IMR-90 (cell line): ENCODE measurements around the gene PROCA1. TPM values are rescaled to one million over a fixed set of nuclear protein-coding genes. Genes with fewer than 3 reads are reported as not detected.

ENCODE experiments used
- ATAC-seq: fragments of 200-7000 bp; cut with Tn5 transposase; 2 replicates; pipeline ENCODE4 v1.9.1; 2020; ENCODE audit warnings: low read depth, mild to moderate bottlenecking, moderate library complexity
- BruUV-seq: library from RNA; stranded (reverse); fragments of 400-500 nt; replicated peaks from 2 replicates; lab custom pipeline; 2021; lab: Mats Ljungman, UMichigan
- CTCF ChIA-PET: fragments of 300-600 bp; formaldehyde crosslinking; extraction: SDS; loops from one replicate; lab custom pipeline; 2021; ENCODE audit warnings: antibody characterized with exemption; lab: Yijun Ruan, JAX
- POLR2A ChIA-PET: fragments of 300-600 bp; sonication (Branson Sonifier 250); formaldehyde crosslinking; loops from one replicate; lab custom pipeline; 2022; ENCODE audit warnings: antibody characterized with exemption; ENCODE audit not compliant: unreplicated experiment; lab: Charles Lee
- DNase-seq: peaks from one replicate; pipeline ENCODE4 v3.0.0; 2013
- H2AFZ ChIP-seq: replicated peaks from 2 replicates; pipeline ENCODE3; 2013; ENCODE audit warnings: low read length, mild to moderate bottlenecking; ENCODE audit not compliant: poor library complexity
- H2AK5ac ChIP-seq: 2 replicates; pipeline ENCODE4 v1.6.1; 2013; ENCODE audit warnings: low read depth, low read length, inconsistent platforms
- H2AK9ac ChIP-seq: replicated peaks from 2 replicates; pipeline ENCODE3; 2013; ENCODE audit warnings: mild to moderate bottlenecking, low read depth, low read length, moderate library complexity; ENCODE audit not compliant: poor library complexity
- H2BK120ac ChIP-seq: 2 replicates; pipeline ENCODE4 v1.6.1; 2013; ENCODE audit warnings: low read depth, low read length, inconsistent platforms
- H2BK15ac ChIP-seq: 3 replicates; pipeline ENCODE4 v1.6.1; 2013; ENCODE audit warnings: low read depth, low read length, inconsistent platforms
- H2BK20ac ChIP-seq: 2 replicates; pipeline ENCODE4 v1.6.1; 2013; ENCODE audit warnings: low read depth, mild to moderate bottlenecking, inconsistent platforms, low read length, moderate library complexity
- H2BK5ac ChIP-seq: 2 replicates; pipeline ENCODE4 v1.6.1; 2013; ENCODE audit warnings: mild to moderate bottlenecking, low read depth, low read length, inconsistent platforms; ENCODE audit not compliant: poor library complexity, severe bottlenecking
- H3K14ac ChIP-seq: replicated peaks from 2 replicates; pipeline ENCODE4 v1.6.1; 2013; ENCODE audit warnings: low read depth, low read length, inconsistent platforms
- H3K18ac ChIP-seq: 2 replicates; pipeline ENCODE4 v1.6.1; 2013; ENCODE audit warnings: low read depth, low read length, control low read depth
- H3K23ac ChIP-seq: 2 replicates; pipeline ENCODE4 v1.6.1; 2013; ENCODE audit warnings: low read depth, low read length, inconsistent platforms
- H3K27ac ChIP-seq: 2 replicates; pipeline ENCODE4 v1.5.1; 2013; ENCODE audit warnings: mild to moderate bottlenecking, control low read depth, low read length; ENCODE audit not compliant: insufficient read depth
- H3K27me3 ChIP-seq: 2 replicates; pipeline ENCODE4 v1.6.1; 2013; ENCODE audit warnings: low read length; ENCODE audit not compliant: control insufficient read depth, insufficient read depth
- H3K36me3 ChIP-seq: 2 replicates; pipeline ENCODE4 v1.6.1; 2013; ENCODE audit warnings: low read length, mixed read lengths; ENCODE audit not compliant: control insufficient read depth, insufficient read depth
- H3K4ac ChIP-seq: 2 replicates; pipeline ENCODE4 v1.6.1; 2013; ENCODE audit warnings: low read depth, low read length, inconsistent platforms
- H3K4me1 ChIP-seq: 2 replicates; pipeline ENCODE4 v1.6.1; 2013; ENCODE audit warnings: low read length, mixed read lengths; ENCODE audit not compliant: control insufficient read depth, insufficient read depth
- H3K4me2 ChIP-seq: 2 replicates; pipeline ENCODE4 v1.6.1; 2013; ENCODE audit warnings: low read depth, mild to moderate bottlenecking, control low read depth, low read length, moderate library complexity
- H3K4me3 ChIP-seq: 2 replicates; pipeline ENCODE4 v1.5.1; 2013; ENCODE audit warnings: low read depth, mild to moderate bottlenecking, control low read depth, low read length, moderate library complexity; ENCODE audit not compliant: insufficient read depth
- H3K56ac ChIP-seq: 2 replicates; pipeline ENCODE4 v1.6.1; 2013; ENCODE audit warnings: low read length, inconsistent platforms; ENCODE audit not compliant: insufficient read depth; ENCODE audit errors: extremely low read depth
- H3K79me1 ChIP-seq, 2 experiments: 2 replicates each; pipeline ENCODE4 v1.6.1; 2013; ENCODE audit warnings: low read length in 2 of 2, inconsistent platforms in 1 of 2, low read depth in 1 of 2
- H3K9ac ChIP-seq: 2 replicates; pipeline ENCODE4 v1.6.1; 2013; ENCODE audit warnings: low read depth, low read length, control low read depth
- H3K9me1 ChIP-seq: 2 replicates; pipeline ENCODE4 v1.6.1; 2013; ENCODE audit warnings: low read length, inconsistent platforms; ENCODE audit not compliant: insufficient read depth
- H3K9me3 ChIP-seq: 2 replicates; pipeline ENCODE4 v1.6.1; 2013; ENCODE audit warnings: low read length; ENCODE audit not compliant: control insufficient read depth, insufficient read depth
- H4K20me1 ChIP-seq: 2 replicates; pipeline ENCODE4 v1.6.1; 2013; ENCODE audit warnings: low read length, inconsistent platforms; ENCODE audit not compliant: insufficient read depth
- H4K5ac ChIP-seq: 2 replicates; pipeline ENCODE4 v1.6.1; 2013; ENCODE audit warnings: mild to moderate bottlenecking, low read depth, low read length, control low read depth
- H4K8ac ChIP-seq, 2 experiments: 2 replicates each; pipeline ENCODE4 v1.6.1; 2013; ENCODE audit warnings: low read depth in 2 of 2, low read length in 2 of 2, control low read depth in 1 of 2, inconsistent platforms in 1 of 2
- H4K91ac ChIP-seq: 2 replicates; pipeline ENCODE4 v1.6.1; 2013; ENCODE audit warnings: low read depth, low read length, inconsistent platforms; ENCODE audit not compliant: insufficient read depth
- BHLHE40 ChIP-seq: fragments of 150-350 bp; IDR thresholded peaks from 2 replicates; pipeline ENCODE4 v1.6.1; 2016; ENCODE audit warnings: mild to moderate bottlenecking, low read depth, low read length
- CHD1 ChIP-seq: IDR thresholded peaks from 2 replicates; pipeline ENCODE4 v1.6.1; 2012; ENCODE audit warnings: low read depth, low read length, improper control_type of control experiment
- WGBS, 2 experiments: methylation state at CpG; one replicate each; pipeline versions ENCODE4 v1.1.5 to v1.1.7; 2013; ENCODE audit warnings: missing lambda C conversion rate in 2 of 2; ENCODE audit not compliant: insufficient read length in 1 of 2; ENCODE audit errors: extremely low coverage in 2 of 2; 5-methylcytosine and 5-hydroxymethylcytosine counted together
- dilution Hi-C: fragments of 300-500 bp; cut with HindIII; formaldehyde crosslinking; loops from one replicate; pipeline ENCODE4 v1.14.3; 2018; ENCODE audit warnings: low sequenced_read_pairs; ENCODE audit not compliant: unreplicated experiment
- in situ Hi-C: fragments of 300-500 bp; cut with MboI; formaldehyde crosslinking; loops from 3 replicates; pipeline ENCODE4 v1.14.3; 2019; ENCODE audit warnings: low sequenced_read_pairs, inconsistent platforms, mixed read lengths
- intact Hi-C: fragments of 100-400 bp; cut with micrococcal nuclease; formaldehyde crosslinking; loops from 2 replicates; pipeline ENCODE4 v1.10.0; 2022
- polyA plus RNA-seq, 3 experiments: library from polyadenylated mRNA; depleted of rRNA; stranded (reverse); fragments of >200 nt; gene quantifications; 2 replicates each; pipeline ENCODE4 v1.2.3, GENCODE V29; 2012; ENCODE audit warnings: low replicate concordance in 1 of 3
- total RNA-seq: library from RNA; depleted of rRNA; stranded (reverse); fragments of >200 nt; gene quantifications from 2 replicates; pipeline ENCODE4 v1.2.3, GENCODE V29; 2012

Gene PROCA1
- total and polyA plus RNA-seq, 2 of the 4 experiments (the other 2 are of a cell fraction): 0.36 to 1.7 TPM

- no peak for DNase-seq
- Histone ChIP-seq H3K27me3 (no peaks in the 10 kb centered on the region), H2AFZ (no peak overlapping the region), H3K18ac (no peak overlapping the region), H3K36me3 (peaks cover 81% of the 10 kb centered on the region), H3K79me1 (peaks cover 0 to 13% of the 10 kb centered on the region in 2 experiments; a peak in 2 of 4 replicates), H2BK20ac (no peak overlapping the region), H3K23ac (no peak overlapping the region), H3K9ac (no peak overlapping the region), H4K20me1 (no peaks in the 10 kb centered on the region), H3K4me1 (no peaks in the 10 kb centered on the region), H4K8ac (no peak overlapping the region), H3K56ac (no peak overlapping the region), H3K4ac (no peak overlapping the region), H3K9me1 (no peaks in the 10 kb centered on the region), H4K5ac (no peak overlapping the region), H4K91ac (no peak overlapping the region), H2AK5ac (no peak overlapping the region), H3K4me3 (no peak overlapping the region), H3K9me3 (no peaks in the 10 kb centered on the region), H2BK5ac (no peak overlapping the region), H2BK15ac (no peak overlapping the region), H2BK120ac (no peak overlapping the region), H2AK9ac (no peak overlapping the region), H3K4me2 (no peak overlapping the region), H3K27ac (no peak overlapping the region), H3K14ac (no peak overlapping the region)
- ChIA-PET CTCF (no interaction called here), POLR2A (no interaction called here)
- no CpG with 5 or more reads among the region's 11 CpGs for WGBS, 2 experiments
- no TSS peak for BruUV-seq
- TF ChIP-seq CHD1 (no peak), BHLHE40 (no peak)
- in situ Hi-C loops (no loop called here), dilution Hi-C loops (no loop called here), intact Hi-C loops (no loop called here)
- no peak for ATAC-seq
These were observed 29.0 kb downstream of the PROCA1 start for GRCh38 chr17:28682655-28683054.
